ENCODE measurements around the gene TTLL11.

Gene TTLL11

GRCh38 chr9:121859646-121860045, 233.5 kb downstream of the TTLL11 start:
- H3K4me2 ChIP-seq (ENCODE audit: low read length): no peak overlapping the region

DNA sequence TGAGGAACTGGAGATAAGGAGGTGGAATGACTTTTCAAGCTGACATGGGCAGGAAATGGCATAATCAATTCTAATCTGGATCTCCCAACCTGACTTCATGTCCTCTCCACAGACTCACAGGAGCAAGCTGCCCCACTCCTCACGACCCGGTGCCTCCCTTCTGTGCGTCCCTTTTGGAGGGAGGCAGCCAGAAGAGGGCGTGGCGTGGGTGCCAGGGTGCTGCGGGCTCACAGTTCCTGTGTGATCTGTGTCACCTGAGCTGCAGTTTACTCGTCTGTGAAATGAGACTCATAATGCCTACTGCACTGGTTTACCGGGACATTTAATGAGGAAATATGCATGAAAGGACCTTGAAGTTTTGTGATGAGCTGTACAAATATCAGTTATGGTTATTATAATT, 234.3 kb downstream of the TTLL11 start:
- H3K9me3 ChIP-seq (replicated peaks; ENCODE audit: low read length): no peaks in the 10 kb centered on the region
- H3K27me3 ChIP-seq (ENCODE audit: control insufficient read depth, insufficient read depth, low read length): no peaks in the 10 kb centered on the region
- H3K4me3 ChIP-seq (ENCODE audit: low read length): no peak overlapping the region
- H3K36me3 ChIP-seq (ENCODE audit: insufficient read depth, low read length): peaks cover 20% of the 10 kb centered on the region
- H3K9ac ChIP-seq (ENCODE audit: low read depth, low read length): no peak overlapping the region
- H3K4me2 ChIP-seq (ENCODE audit: low read length): no peak overlapping the region
- peaks cover 18% of the 10 kb centered on the region for H3K4me1 ChIP-seq (ENCODE audit: control insufficient read depth, insufficient read depth, low read length)

More at GRCh38 chr9:121859646-121860045, 233.5 kb downstream of the TTLL11 start:
- H3K4me3 ChIP-seq (ENCODE audit: low read length): no peak overlapping the region
- peaks cover 14% of the 10 kb centered on the region for H3K36me3 ChIP-seq (ENCODE audit: insufficient read depth, low read length)
- H3K4me1 ChIP-seq (ENCODE audit: control insufficient read depth, insufficient read depth, low read length): peaks cover 26% of the 10 kb centered on the region
- no peaks in the 10 kb centered on the region for H3K27me3 ChIP-seq (ENCODE audit: control insufficient read depth, insufficient read depth, low read length)
- no peak overlapping the region for H3K9ac ChIP-seq (ENCODE audit: low read depth, low read length)
- no peaks in the 10 kb centered on the region for H3K9me3 ChIP-seq (replicated peaks; ENCODE audit: low read length)

DNA sequence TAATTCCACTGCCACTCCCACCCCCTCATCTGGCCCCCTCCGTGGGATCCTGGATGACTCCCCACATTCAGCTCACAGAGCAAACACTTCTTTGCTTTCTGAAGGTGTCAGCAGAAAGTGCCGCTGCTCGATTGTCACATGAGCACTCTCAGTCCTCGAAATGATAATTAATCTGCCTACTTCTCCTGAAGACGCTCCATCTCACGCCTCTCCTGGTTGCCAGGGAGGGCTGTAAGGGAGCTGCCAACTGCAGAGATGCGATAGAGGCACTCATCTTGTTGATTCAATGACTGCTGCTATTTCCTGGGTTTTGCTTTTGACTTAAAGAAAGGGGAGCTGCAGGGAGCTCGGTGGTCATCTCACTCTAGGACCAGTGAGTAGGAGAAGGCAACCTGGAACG, 235.2 kb downstream of the TTLL11 start:
- Histone ChIP-seq H3K9me3 (replicated peaks; ENCODE audit: low read length) (no peaks in the 10 kb centered on the region), H3K4me3 (ENCODE audit: low read length) (no peak overlapping the region), H3K4me1 (ENCODE audit: control insufficient read depth, insufficient read depth, low read length) (peaks cover 17% of the 10 kb centered on the region), H3K36me3 (ENCODE audit: insufficient read depth, low read length) (peaks cover 23% of the 10 kb centered on the region), H3K27me3 (ENCODE audit: control insufficient read depth, insufficient read depth, low read length) (no peaks in the 10 kb centered on the region), H3K9ac (ENCODE audit: low read depth, low read length) (no peak overlapping the region), H3K4me2 (ENCODE audit: low read length) (no peak overlapping the region)

DNA sequence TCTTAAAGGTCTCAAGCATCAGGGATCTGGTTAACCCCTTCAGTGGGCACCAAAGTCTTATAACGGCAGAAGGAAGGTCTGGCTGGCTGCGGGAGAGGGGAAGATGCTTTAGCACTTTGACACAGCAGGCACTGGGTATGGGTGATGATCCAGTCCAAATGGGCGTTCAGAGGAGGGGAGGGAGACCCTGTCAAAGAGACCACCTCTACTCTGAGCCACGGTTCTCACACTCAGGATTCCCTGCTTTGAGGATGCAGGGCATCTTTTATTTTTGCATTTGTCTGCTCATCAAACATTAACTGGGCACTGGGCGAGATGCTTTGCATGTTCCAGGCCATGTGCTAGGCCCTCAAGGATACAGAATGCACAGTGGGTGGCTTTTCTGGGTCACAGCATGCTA, 237.6 kb downstream of the TTLL11 start:
- no peaks in the 10 kb centered on the region for H3K27me3 ChIP-seq (ENCODE audit: control insufficient read depth, insufficient read depth, low read length)
- H3K9ac ChIP-seq (ENCODE audit: low read depth, low read length): no peak overlapping the region
- no peak overlapping the region for H3K4me3 ChIP-seq (ENCODE audit: low read length)
- H3K4me2 ChIP-seq (ENCODE audit: low read length): no peak overlapping the region
- H3K4me1 ChIP-seq (ENCODE audit: control insufficient read depth, insufficient read depth, low read length): peaks cover 5% of the 10 kb centered on the region
- peaks cover 18% of the 10 kb centered on the region for H3K36me3 ChIP-seq (ENCODE audit: insufficient read depth, low read length)
- H3K9me3 ChIP-seq (replicated peaks; ENCODE audit: low read length): no peaks in the 10 kb centered on the region

GRCh38 chr9:121853617-121854395, 239.3 kb downstream of the TTLL11 start:
- no peak overlapping the region for H3K9ac ChIP-seq (ENCODE audit: low read depth, low read length)
- H3K36me3 ChIP-seq (ENCODE audit: insufficient read depth, low read length): peaks cover 9% of the 10 kb centered on the region
- H3K9me3 ChIP-seq (replicated peaks; ENCODE audit: low read length): peaks cover 3% of the 10 kb centered on the region
- no peak overlapping the region for H3K4me2 ChIP-seq (ENCODE audit: low read length)
- H3K4me3 ChIP-seq (ENCODE audit: low read length): no peak overlapping the region
- H3K27me3 ChIP-seq (ENCODE audit: control insufficient read depth, insufficient read depth, low read length): no peaks in the 10 kb centered on the region
- peaks cover 3% of the 10 kb centered on the region for H3K4me1 ChIP-seq (ENCODE audit: control insufficient read depth, insufficient read depth, low read length)

GRCh38 chr9:121852651-121853616, 240.2 kb downstream of the TTLL11 start:
- Histone ChIP-seq H3K4me3 (ENCODE audit: low read length) (no peak overlapping the region), H3K4me1 (ENCODE audit: control insufficient read depth, insufficient read depth, low read length) (peaks cover 3% of the 10 kb centered on the region)

GRCh38 chr9:121852241-121852640, 240.9 kb downstream of the TTLL11 start:
- no peak overlapping the region for H3K4me3 ChIP-seq (ENCODE audit: low read length)
- peaks cover 3% of the 10 kb centered on the region for H3K9me3 ChIP-seq (replicated peaks; ENCODE audit: low read length)
- H3K4me2 ChIP-seq (ENCODE audit: low read length): no peak overlapping the region
- no peak overlapping the region for H3K9ac ChIP-seq (ENCODE audit: low read depth, low read length)
- peaks cover 9% of the 10 kb centered on the region for H3K36me3 ChIP-seq (ENCODE audit: insufficient read depth, low read length)
- H3K27me3 ChIP-seq (ENCODE audit: control insufficient read depth, insufficient read depth, low read length): no peaks in the 10 kb centered on the region
- H3K4me1 ChIP-seq (ENCODE audit: control insufficient read depth, insufficient read depth, low read length): peaks cover 3% of the 10 kb centered on the region

More at GRCh38 chr9:121852651-121853616, 240.2 kb downstream of the TTLL11 start:
- no peak overlapping the region for H3K9ac ChIP-seq (ENCODE audit: low read depth, low read length)
- no peaks in the 10 kb centered on the region for H3K27me3 ChIP-seq (ENCODE audit: control insufficient read depth, insufficient read depth, low read length)
- H3K9me3 ChIP-seq (replicated peaks; ENCODE audit: low read length): peaks cover 3% of the 10 kb centered on the region
- H3K4me2 ChIP-seq (ENCODE audit: low read length): no peak overlapping the region
- peaks cover 9% of the 10 kb centered on the region for H3K36me3 ChIP-seq (ENCODE audit: insufficient read depth, low read length)

DNA sequence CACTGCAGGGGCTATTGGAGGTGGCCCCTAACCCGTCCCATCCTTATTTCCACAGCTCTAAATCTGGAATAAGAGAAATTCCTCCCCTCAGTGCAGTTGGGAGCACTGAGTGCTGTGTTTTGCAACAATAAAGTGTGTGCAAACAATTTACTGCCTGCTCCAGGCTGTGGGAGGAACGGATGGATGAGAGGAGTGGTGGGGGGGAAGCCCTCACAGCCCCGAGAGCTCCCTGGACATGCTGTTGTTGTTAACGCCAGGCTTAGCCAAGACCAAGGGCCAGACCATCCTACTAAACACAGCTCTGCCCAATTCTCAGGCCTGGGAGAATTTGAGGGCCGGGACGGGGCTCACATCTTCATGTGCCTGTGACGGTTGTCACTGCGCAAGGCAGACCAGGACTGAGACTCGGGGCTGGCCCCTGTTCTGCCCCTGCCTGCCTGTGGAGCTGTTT, 241.4 kb downstream of the TTLL11 start:
- H3K36me3 ChIP-seq (ENCODE audit: insufficient read depth, low read length): peaks cover 9% of the 10 kb centered on the region
- H3K4me3 ChIP-seq (ENCODE audit: low read length): no peak overlapping the region

DNA sequence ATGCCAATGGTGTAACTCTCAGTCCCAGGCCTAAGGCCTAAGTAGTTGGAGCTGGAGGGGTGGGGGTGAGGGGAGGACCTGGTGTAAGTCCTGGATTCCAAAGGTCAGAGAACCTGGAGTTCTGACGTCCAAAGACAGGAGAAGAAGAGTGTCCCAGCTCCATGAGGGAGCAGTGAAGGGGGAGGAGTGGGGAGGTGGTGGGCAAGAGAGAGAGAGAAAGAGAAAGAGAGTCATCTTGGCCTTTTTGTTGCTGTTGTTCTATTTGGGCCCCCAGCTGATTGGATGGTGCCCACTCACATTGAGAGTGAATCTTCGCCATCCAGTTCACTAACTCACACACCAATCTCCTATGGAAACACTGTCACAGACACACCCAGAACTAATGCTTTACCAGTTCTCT, 242.7 kb downstream of the TTLL11 start:
- H3K9me3 ChIP-seq (replicated peaks; ENCODE audit: low read length): peaks cover 3% of the 10 kb centered on the region

More for the DNA sequence above, 241.4 kb downstream of the TTLL11 start:
- Histone ChIP-seq H3K4me2 (ENCODE audit: low read length) (no peak overlapping the region), H3K9me3 (replicated peaks; ENCODE audit: low read length) (peaks cover 3% of the 10 kb centered on the region), H3K27me3 (ENCODE audit: control insufficient read depth, insufficient read depth, low read length) (no peaks in the 10 kb centered on the region), H3K9ac (ENCODE audit: low read depth, low read length) (no peak overlapping the region), H3K4me1 (ENCODE audit: control insufficient read depth, insufficient read depth, low read length) (peaks cover 3% of the 10 kb centered on the region)

GRCh38 chr9:121849554-121849953, 243.6 kb downstream of the TTLL11 start:
- Histone ChIP-seq H3K27me3 (ENCODE audit: control insufficient read depth, insufficient read depth, low read length) (no peaks in the 10 kb centered on the region), H3K4me1 (ENCODE audit: control insufficient read depth, insufficient read depth, low read length) (peaks cover 3% of the 10 kb centered on the region), H3K9me3 (replicated peaks; ENCODE audit: low read length) (peaks cover 3% of the 10 kb centered on the region), H3K4me3 (ENCODE audit: low read length) (no peak overlapping the region), H3K36me3 (ENCODE audit: insufficient read depth, low read length) (peaks cover 9% of the 10 kb centered on the region), H3K4me2 (ENCODE audit: low read length) (no peak overlapping the region), H3K9ac (ENCODE audit: low read depth, low read length) (no peak overlapping the region)

More for the DNA sequence above, 242.7 kb downstream of the TTLL11 start:
- Histone ChIP-seq H3K4me1 (ENCODE audit: control insufficient read depth, insufficient read depth, low read length) (peaks cover 3% of the 10 kb centered on the region), H3K36me3 (ENCODE audit: insufficient read depth, low read length) (peaks cover 9% of the 10 kb centered on the region), H3K9ac (ENCODE audit: low read depth, low read length) (no peak overlapping the region), H3K4me3 (ENCODE audit: low read length) (no peak overlapping the region), H3K4me2 (ENCODE audit: low read length) (no peak overlapping the region), H3K27me3 (ENCODE audit: control insufficient read depth, insufficient read depth, low read length) (no peaks in the 10 kb centered on the region)

DNA sequence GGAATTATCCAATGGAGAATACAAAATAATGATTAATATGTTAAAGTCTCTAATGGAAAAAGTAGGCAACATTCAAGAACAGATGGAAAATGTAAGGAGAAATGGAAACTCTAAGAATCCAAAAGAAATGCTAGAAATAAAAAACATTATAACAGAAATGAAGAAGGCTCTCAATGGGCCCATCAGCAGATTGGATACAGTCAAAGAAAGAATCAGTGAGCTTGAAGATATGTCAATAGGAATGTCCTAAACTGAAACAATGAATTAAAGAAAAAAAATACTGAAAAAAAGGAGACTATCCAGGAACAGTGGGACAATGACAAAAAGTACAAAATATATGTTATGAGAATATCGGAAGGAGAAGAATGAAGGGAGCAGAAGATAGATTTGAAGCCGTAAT, 248.5 kb downstream of the TTLL11 start:
- peaks cover 8% of the 10 kb centered on the region for H3K4me1 ChIP-seq (ENCODE audit: control insufficient read depth, insufficient read depth, low read length)
- no peak overlapping the region for H3K4me3 ChIP-seq (ENCODE audit: low read length)
- H3K9ac ChIP-seq (ENCODE audit: low read depth, low read length): no peak overlapping the region
- H3K36me3 ChIP-seq (ENCODE audit: insufficient read depth, low read length): peaks cover 4% of the 10 kb centered on the region
- no peak overlapping the region for H3K4me2 ChIP-seq (ENCODE audit: low read length)
- peaks cover 1% of the 10 kb centered on the region for H3K9me3 ChIP-seq (replicated peaks; ENCODE audit: low read length)
- H3K27me3 ChIP-seq (ENCODE audit: control insufficient read depth, insufficient read depth, low read length): no peaks in the 10 kb centered on the region
